MG63 (cell line): ENCODE measurements around the gene KRTCAP3. TPM values are rescaled to one million over a fixed set of nuclear protein-coding genes. Genes with fewer than 3 reads are reported as not detected.
A peak's percentile ranks its signal among the peaks of the same experiment; 100 is the strongest.

Experiments
- DNase-seq: peaks from one replicate; pipeline ENCODE4 v3.0.0-alpha.2; 2020
- H3K27me3 ChIP-seq: fragments of 250-450 bp; sonication (Bioruptor Pico); 2 replicates; pipeline ENCODE4 v1.5.1; 2020; ENCODE audit warnings: mild to moderate bottlenecking, moderate library complexity
- H3K36me3 ChIP-seq: fragments of 250-450 bp; sonication (Bioruptor Pico); 2 replicates; pipeline ENCODE4 v1.5.1; 2020; ENCODE audit warnings: mild to moderate bottlenecking, moderate library complexity
- H3K4me3 ChIP-seq: fragments of 250-450 bp; sonication (Bioruptor Pico); 2 replicates; pipeline ENCODE4 v1.5.1; 2020; ENCODE audit warnings: mild to moderate bottlenecking, moderate library complexity
- H3K9me3 ChIP-seq: fragments of 250-450 bp; sonication (Bioruptor Pico); 2 replicates; pipeline ENCODE4 v1.5.1; 2020; ENCODE audit warnings: mild to moderate bottlenecking, moderate library complexity
- total RNA-seq: library from RNA; depleted of rRNA; stranded (reverse); fragments of >200 nt; shearing (Covaris generic); gene quantifications from 2 replicates; pipeline ENCODE4 v1.2.3, GENCODE V29; 2014; ENCODE audit warnings: low replicate concordance; rRNA removed

The KRTCAP3 gene
- total RNA-seq, 1 experiment from 2014 or later: not detected

- peak; percentile 96 for DNase-seq
- peak within 1 kb of the TSS; percentile 78 for H3K4me3 ChIP-seq
- no peaks in the 10 kb centered on the region for H3K9me3 ChIP-seq
- no peaks in the 10 kb centered on the region for H3K27me3 ChIP-seq
- H3K36me3 ChIP-seq: 0 out of 2 replicates have a peak, but pooled peaks cover 1% of the 10 kb centered on the region
Measured at GRCh38 chr2:27489498-27490397, 47.6 kb downstream of the KRTCAP3 start, which contains the start of gene IFT172. Gene IFT172 (minus strand): TSS chr2:27489743. CDS start chr2:27489653, 90 bp downstream.

GRCh38 chr2:27492557-27492956 lies 50.4 kb downstream of the KRTCAP3 start:
- no peak overlapping the region for H3K4me3 ChIP-seq
- DNase-seq: no peak
- H3K36me3 ChIP-seq: no peaks in the 10 kb centered on the region
- H3K27me3 ChIP-seq: no peaks in the 10 kb centered on the region
- no peaks in the 10 kb centered on the region for H3K9me3 ChIP-seq

DNA sequence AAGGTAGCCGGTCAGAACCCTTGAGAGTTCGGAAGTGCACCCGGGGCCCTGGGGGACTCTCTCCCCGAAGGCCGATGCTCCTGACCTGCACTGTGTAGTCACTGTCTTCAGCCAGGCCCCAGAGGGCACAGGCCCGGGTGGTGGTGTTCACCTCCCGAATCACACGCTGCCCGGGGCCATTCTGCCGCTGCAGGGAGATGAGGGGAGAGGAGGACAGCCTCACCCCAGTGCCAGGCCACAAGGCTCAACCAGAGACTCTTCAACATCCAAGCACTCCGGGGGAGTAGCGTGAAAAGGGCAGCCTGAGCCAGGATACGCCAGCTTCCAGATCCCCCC lies 51.7 kb downstream of the KRTCAP3 start:
- Histone ChIP-seq H3K4me3 (no peak overlapping the region), H3K27me3 (no peaks in the 10 kb centered on the region), H3K36me3 (no peaks in the 10 kb centered on the region), H3K9me3 (no peaks in the 10 kb centered on the region)
- DNase-seq: no peak

Other genes with a start within 250 kb of the KRTCAP3 start
- gene ATRAID, start 230.3 kb upstream of the KRTCAP3 start, total RNA-seq: 186 and 199 TPM in 2 replicates
- gene SLC5A6, start 230.1 kb upstream of the KRTCAP3 start, total RNA-seq: 6.2 and 15.1 TPM in 2 replicates
- gene CAD, start 225.0 kb upstream of the KRTCAP3 start, total RNA-seq: 18.7 and 38.9 TPM in 2 replicates
- gene SLC30A3, start 179.3 kb upstream of the KRTCAP3 start, total RNA-seq: not detected in 2 replicates
- gene DNAJC5G, start 166.9 kb upstream of the KRTCAP3 start, total RNA-seq: not detected in 2 replicates
- 2.1 TPM in 1 of 2 replicates, not detected in the other for gene TRIM54, start 160.0 kb upstream of the KRTCAP3 start, total RNA-seq
- 1.3 TPM in 1 of 2 replicates, not detected in the other for gene UCN, start 133.9 kb upstream of the KRTCAP3 start, total RNA-seq
- 66.5 and 72.4 TPM in 2 replicates for gene MPV17, start 119.3 kb upstream of the KRTCAP3 start, total RNA-seq
- 53.5 and 56.5 TPM in 2 replicates for gene GTF3C2, start 85.6 kb upstream of the KRTCAP3 start, total RNA-seq
- 33.6 and 48.0 TPM in 2 replicates for gene EIF2B4, start 72.0 kb upstream of the KRTCAP3 start, total RNA-seq
- 195 and 280 TPM in 2 replicates for gene SNX17, start 71.8 kb upstream of the KRTCAP3 start, total RNA-seq
- 0.74 and 6.5 TPM in 2 replicates for gene ZNF513, start 61.6 kb upstream of the KRTCAP3 start, total RNA-seq
- gene PPM1G, start 32.8 kb upstream of the KRTCAP3 start, total RNA-seq: 139 and 145 TPM in 2 replicates
- 150 and 154 TPM in 2 replicates for gene NRBP1, start 13.8 kb upstream of the KRTCAP3 start, total RNA-seq
- gene IFT172, start 47.4 kb downstream of the KRTCAP3 start, total RNA-seq: 8.7 and 40.1 TPM in 2 replicates
- gene FNDC4, start 52.8 kb downstream of the KRTCAP3 start, total RNA-seq: 0.53 TPM in 1 of 2 replicates, not detected in the other
- gene GCKR, start 54.5 kb downstream of the KRTCAP3 start, total RNA-seq: not detected in 2 replicates
- 31.4 and 50.2 TPM in 2 replicates for gene ZNF512, start 140.7 kb downstream of the KRTCAP3 start, total RNA-seq
- gene CCDC121, start 186.6 kb downstream of the KRTCAP3 start, total RNA-seq: 1.2 and 3.3 TPM in 2 replicates
- 34.2 and 49.6 TPM in 2 replicates for gene GPN1, start 186.7 kb downstream of the KRTCAP3 start, total RNA-seq
- gene SUPT7L, start 221.2 kb downstream of the KRTCAP3 start, total RNA-seq: 11.3 and 14.7 TPM in 2 replicates
- 27.1 and 37.8 TPM in 2 replicates for gene SLC4A1AP, start 221.5 kb downstream of the KRTCAP3 start, total RNA-seq